Skin epidermis (tissue), 12 donors: Measurements from ENCODE around the gene SLC35B2.
A peak's percentile ranks its signal among the peaks of the same experiment; 100 is the strongest.
"Not testable (repeated sequence)": the region's sequence is repeated elsewhere in the genome, so short reads cannot be mapped to it uniquely, and the experiment has no call there.

Experiments used
- H3K27ac ChIP-seq, 21 experiments: fragments of 200-600 bp; sonication (generic) in 11 of 21; one replicate each; pipeline ENCODE4 v1.5.0; 2020; ENCODE audit warnings: mild to moderate bottlenecking in 3 of 21, inconsistent platforms in 2 of 21, moderate library complexity in 2 of 21
- H3K4me3 ChIP-seq, 7 experiments: fragments of 200-600 bp; sonication (generic) in 2 of 7; one replicate each; pipeline ENCODE4 v1.5.0; 2020; ENCODE audit warnings: inconsistent platforms in 2 of 7, mild to moderate bottlenecking in 2 of 7, moderate library complexity in 1 of 7

The SLC35B2 gene

GRCh38 chr6:44245391-44245911, 11.9 kb downstream of the SLC35B2 start:
- Histone ChIP-seq H3K4me3 (peak overlapping the region; percentile 69 to 99 (median 89)), H3K27ac (peak overlapping the region in 19 of 21 experiments; percentile 67 to 98 (median 92))

- Histone ChIP-seq H3K27ac (no peak overlapping the region), H3K4me3 (no peak overlapping the region)
Measured at GRCh38 chr6:44243345-44243744, 14.0 kb downstream of the SLC35B2 start.

- Histone ChIP-seq H3K4me3 (no peak overlapping the region), H3K27ac (peak overlapping the region in 2 of 21 experiments; percentile 88 to 91)
Measured at GRCh38 chr6:44238687-44239350, 18.5 kb downstream of the SLC35B2 start.

GRCh38 chr6:44237813-44238433, 19.4 kb downstream of the SLC35B2 start:
- Histone ChIP-seq H3K4me3 (peak overlapping the region; percentile 41 to 70 (median 55)), H3K27ac (peak overlapping the region; percentile 57 to 93 (median 89))

- Histone ChIP-seq H3K4me3 (peak overlapping the region; percentile 41 to 70 (median 55)), H3K27ac (peak overlapping the region; percentile 57 to 93 (median 89))
Measured at GRCh38 chr6:44237021-44237812, 20.1 kb downstream of the SLC35B2 start.

- H3K4me3 ChIP-seq: no peak overlapping the region
- H3K27ac ChIP-seq: peak overlapping the region in 4 of 21 experiments; percentile 20 to 60 (median 42)
Measured at GRCh38 chr6:44235891-44236516, 21.3 kb downstream of the SLC35B2 start.

GRCh38 chr6:44235269-44235668, 22.1 kb downstream of the SLC35B2 start:
- Histone ChIP-seq H3K4me3 (no peak overlapping the region), H3K27ac (peak overlapping the region in 12 of 21 experiments; percentile 0 to 78 (median 49))

- H3K4me3 ChIP-seq: no peak overlapping the region
- peak overlapping the region in 19 of 21 experiments; percentile 3 to 78 (median 48) for H3K27ac ChIP-seq
Measured at GRCh38 chr6:44234101-44235025, 23.0 kb downstream of the SLC35B2 start.

GRCh38 chr6:44233567-44234100, 23.7 kb downstream of the SLC35B2 start:
- no peak overlapping the region for H3K4me3 ChIP-seq

GRCh38 chr6:44232676-44233566, 24.4 kb downstream of the SLC35B2 start:
- H3K4me3 ChIP-seq: no peak overlapping the region
- peak overlapping the region in 14 of 21 experiments; percentile 7 to 78 (median 58) for H3K27ac ChIP-seq

More at GRCh38 chr6:44233567-44234100, 23.7 kb downstream of the SLC35B2 start:
- H3K27ac ChIP-seq: peak overlapping the region in 16 of 21 experiments; percentile 3 to 78 (median 52)

- H3K4me3 ChIP-seq, H3K27ac ChIP-seq: not testable (repeated sequence)
Measured at GRCh38 chr6:44231426-44231825, 25.9 kb downstream of the SLC35B2 start.

- Histone ChIP-seq H3K4me3 (no peak overlapping the region), H3K27ac (peak overlapping the region in 4 of 21 experiments; percentile 2 to 24 (median 8))
Measured at GRCh38 chr6:44230034-44230675, 27.2 kb downstream of the SLC35B2 start.

- H3K4me3 ChIP-seq: no peak overlapping the region
- peak overlapping the region in 3 of 21 experiments; percentile 2 to 24 (median 10) for H3K27ac ChIP-seq
Measured at GRCh38 chr6:44229376-44230033, 27.8 kb downstream of the SLC35B2 start.

GRCh38 chr6:44228836-44229235, 28.5 kb downstream of the SLC35B2 start:
- Histone ChIP-seq H3K27ac (peak overlapping the region in 3 of 21 experiments; percentile 36 to 74 (median 47)), H3K4me3 (no peak overlapping the region)

- Histone ChIP-seq H3K27ac (peak overlapping the region in 3 of 21 experiments; percentile 36 to 74 (median 47)), H3K4me3 (no peak overlapping the region)
Measured at GRCh38 chr6:44228433-44228832, 28.9 kb downstream of the SLC35B2 start.

- Histone ChIP-seq H3K4me3 (no peak overlapping the region), H3K27ac (peak overlapping the region in 6 of 21 experiments; percentile 12 to 74 (median 56))
Measured at GRCh38 chr6:44228031-44228430, 29.3 kb downstream of the SLC35B2 start.
